ENCODE results near the gene MINK1.
"Not testable (repeated sequence)": the region's sequence is repeated elsewhere in the genome, so short reads cannot be mapped to it uniquely, and the experiment has no call there.

MINK1 gene

DNA sequence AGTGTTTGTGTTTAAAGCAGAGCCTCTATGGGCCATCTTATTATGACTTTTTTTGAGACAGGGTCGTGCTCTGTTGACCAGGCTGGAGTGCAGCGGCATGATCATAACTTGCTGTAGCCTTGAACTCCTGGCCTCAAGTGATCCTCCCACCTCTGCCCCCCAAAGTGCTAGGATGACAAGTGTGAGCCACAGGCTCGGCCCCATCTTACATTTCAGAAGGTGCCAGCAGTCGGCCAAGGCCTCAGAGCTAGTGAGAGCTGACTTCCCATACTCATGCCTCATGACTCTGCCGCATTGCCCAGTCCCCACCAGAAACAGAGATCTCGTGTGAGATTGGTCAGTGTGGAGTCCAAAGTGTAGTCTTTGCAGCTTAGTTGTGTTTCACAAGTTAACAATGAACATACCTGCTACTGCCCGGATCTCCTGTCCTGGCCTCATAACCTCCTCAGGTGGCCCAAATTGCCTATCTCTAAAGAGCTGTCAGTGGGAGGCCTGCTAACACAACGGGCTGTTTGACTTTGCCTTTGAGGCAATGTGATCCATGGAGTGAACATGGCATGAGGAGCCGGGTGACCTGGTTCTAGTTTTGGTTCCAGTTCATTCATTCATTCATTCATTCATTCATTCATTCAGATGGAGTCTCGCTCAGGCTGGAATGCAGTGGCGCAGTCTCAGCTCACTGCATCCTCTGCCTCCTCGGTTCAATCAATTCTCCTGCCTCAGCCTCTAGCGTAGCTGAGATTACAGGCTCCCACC, 13.7 kb downstream of the MINK1 start:
- no peak for DNase-seq (ENCODE audit: low read depth, low spot score)

DNA sequence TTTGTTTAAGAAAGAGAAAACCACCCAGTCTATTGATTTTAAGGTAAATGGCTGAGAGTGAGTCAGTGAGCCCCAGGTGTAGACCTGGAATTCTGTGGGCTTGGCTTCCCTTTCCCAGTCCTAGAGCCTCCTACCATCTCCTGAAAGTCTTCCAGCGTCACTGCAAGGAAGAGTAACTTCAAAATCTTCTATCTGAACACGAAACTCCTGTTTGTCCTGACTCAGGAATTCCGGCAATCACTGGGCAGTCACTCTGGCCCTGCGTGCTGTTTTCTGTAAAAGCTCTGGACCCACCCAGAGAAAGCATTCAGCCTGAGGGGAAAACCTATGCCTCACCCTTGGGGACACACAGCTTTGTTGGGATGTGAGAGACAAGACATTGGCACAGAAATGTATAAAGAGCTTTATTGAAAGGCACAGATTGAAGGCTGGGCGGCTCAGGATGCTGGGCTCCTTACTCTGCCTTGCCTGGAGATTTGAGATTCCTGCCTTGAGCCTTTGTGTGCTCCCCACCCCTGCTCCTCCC, 15.9 kb downstream of the MINK1 start:
- peak; percentile 44 for DNase-seq (ENCODE audit: low read depth, low spot score)

- DNase-seq (ENCODE audit: low read depth, low spot score), result no peak
These were observed 17.1 kb downstream of the MINK1 start for GRCh38 chr17:4850246-4850645.

DNA sequence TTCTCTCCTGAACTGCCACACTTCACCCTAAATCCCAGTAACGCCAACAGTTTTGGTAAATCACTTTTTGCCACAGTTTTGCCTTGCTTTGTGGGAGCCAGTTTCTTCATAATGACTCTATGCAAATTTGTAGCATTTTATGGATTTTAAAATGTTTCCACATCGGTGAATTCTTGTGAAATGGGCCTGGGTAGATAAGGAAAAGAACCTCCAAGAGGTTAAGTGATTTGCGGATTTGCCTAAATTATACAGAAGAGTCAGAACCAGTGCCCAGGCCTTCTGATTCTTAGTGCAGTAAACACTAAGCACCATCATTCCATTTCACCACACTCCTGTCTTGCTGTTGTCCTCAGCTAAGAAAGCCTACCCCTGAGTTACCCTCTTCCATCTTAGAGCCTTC, 17.9 kb downstream of the MINK1 start:
- no peak for DNase-seq (ENCODE audit: low read depth, low spot score)

GRCh38 chr17:4852567-4853207, 19.5 kb downstream of the MINK1 start:
- peak; percentile 56 for DNase-seq (ENCODE audit: low read depth, low spot score)

DNA sequence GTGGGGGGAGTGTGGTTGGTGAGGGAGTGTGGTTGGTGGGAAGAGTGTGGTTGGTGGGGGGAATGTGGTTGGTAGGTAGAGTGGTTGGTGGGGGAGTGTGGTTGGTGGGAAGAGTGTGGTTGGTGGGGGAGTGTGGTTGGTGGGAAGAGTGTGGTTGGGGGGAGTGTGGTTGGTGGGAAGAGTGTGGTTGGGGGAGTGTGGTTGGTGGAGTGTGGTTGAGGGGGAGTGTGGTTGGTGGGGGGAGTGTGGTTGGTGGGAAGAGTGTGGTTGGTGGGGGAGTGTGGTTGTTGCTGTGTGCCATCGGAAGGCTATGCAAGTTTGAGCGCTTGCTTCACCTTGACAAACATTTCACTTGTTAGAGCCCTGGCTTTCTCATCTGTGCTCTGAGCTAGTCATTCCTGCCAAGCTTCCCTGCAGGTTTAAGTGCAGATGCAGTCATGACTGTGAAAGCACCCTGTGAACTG, 20.1 kb downstream of the MINK1 start:
- DNase-seq (ENCODE audit: low read depth, low spot score), result no peak

DNA sequence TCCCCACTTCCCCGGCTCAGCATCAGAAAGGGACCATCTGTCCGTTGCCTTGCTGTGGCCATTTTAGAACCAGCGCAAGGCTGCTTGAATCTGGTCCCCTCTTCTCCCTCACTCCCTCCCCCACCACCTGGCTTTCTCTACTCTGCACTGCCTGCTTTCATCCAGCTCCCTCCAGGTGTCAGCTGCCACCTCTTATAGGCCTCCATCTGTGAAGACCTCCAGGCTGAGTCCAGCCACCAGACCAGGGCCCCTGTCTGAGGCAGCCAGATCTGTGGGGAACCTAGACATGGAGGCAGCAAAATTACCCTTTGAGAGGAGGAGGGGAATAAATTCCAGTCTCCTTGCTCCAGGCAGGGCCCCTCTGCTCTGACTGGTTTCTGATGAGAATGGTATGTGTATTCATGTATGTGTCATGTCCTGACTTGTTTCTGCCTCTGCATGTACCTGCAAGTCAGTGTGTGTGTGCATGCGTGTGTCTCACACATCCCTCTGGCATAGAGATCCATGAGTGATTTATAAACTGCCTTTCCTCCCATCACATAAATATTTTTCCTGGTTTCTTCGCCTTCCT, 21.1 kb downstream of the MINK1 start:
- peak; percentile 28 for DNase-seq (ENCODE audit: low read depth, low spot score)

DNA sequence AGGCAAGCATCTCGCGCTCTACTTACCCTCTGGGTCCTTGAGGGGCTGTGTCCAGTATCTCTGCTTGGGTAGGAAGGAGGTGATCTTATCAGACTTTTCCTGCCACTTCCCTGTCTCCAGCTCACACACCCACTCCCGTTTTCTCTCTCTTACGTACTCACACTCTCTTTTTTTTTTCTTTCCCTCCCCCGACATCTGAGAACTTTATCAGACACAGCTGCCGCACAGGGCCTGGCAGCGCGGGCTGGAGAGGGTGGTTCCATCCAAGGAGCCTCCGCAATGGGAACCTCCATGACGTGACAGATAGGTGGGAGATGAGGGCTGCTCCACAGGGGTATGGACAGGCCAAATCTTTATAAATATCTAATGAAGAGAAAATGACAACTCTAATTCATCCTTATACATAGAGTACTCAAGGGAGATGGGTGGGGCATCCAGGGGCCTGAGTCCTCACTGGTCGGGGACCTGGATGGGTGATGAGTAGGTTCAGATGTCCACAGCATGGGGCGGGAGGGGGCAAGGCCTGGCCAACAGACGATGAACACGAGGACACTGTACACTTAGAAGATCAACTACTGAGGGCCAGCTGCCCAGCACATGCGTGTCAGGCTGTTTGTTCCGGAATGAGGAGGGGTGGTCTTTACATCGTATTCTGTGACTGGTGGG, 23.3 kb downstream of the MINK1 start:
- DNase-seq (ENCODE audit: low read depth, low spot score), result no peak

DNA sequence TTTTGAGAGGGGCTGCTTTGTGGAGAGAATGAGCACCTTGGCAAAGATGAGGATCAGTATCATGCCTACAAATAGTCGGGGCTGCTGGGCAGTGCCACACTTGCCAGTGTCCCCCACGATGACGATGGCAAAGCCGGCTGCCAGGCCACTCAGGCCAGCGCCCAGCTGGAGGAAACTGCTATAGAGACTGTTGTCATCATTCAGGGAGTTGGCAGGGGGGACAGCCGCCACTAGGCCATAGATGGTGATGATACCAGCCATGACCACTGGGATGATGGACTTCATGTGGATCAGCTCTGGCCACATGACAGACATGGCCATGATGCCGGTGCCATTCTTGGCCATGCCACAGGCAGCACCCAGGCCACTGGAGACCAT, 23.8 kb downstream of the MINK1 start:
- no peak for DNase-seq (ENCODE audit: low read depth, low spot score)

DNA sequence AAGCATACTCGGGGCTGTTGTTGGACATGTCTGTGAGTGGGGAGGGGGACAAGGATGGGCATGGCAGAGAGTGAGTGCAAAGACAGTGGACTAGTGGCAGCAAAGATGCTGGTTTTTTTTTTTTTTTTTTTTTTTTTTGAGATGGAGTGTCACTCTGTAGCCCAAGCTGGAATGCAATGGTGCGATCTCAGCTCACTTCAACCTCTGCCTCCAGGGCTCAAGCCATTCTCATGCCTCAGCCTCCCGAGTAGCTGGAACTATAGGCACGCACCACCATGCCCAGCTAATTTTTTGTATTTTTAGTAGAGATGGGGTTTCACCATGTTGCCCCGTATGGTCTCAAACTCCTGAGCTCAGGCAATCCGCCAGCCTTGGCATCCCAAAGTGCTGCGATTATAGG, 24.2 kb downstream of the MINK1 start:
- DNase-seq (ENCODE audit: low read depth, low spot score), result not testable (repeated sequence)

- peak; percentile 21 for DNase-seq (ENCODE audit: low read depth, low spot score)
These were observed 25.1 kb downstream of the MINK1 start for GRCh38 chr17:4858068-4858881.

- peak; percentile 73 for DNase-seq (ENCODE audit: low read depth, low spot score)
These were observed 25.7 kb downstream of the MINK1 start for GRCh38 chr17:4858882-4859260.

DNA sequence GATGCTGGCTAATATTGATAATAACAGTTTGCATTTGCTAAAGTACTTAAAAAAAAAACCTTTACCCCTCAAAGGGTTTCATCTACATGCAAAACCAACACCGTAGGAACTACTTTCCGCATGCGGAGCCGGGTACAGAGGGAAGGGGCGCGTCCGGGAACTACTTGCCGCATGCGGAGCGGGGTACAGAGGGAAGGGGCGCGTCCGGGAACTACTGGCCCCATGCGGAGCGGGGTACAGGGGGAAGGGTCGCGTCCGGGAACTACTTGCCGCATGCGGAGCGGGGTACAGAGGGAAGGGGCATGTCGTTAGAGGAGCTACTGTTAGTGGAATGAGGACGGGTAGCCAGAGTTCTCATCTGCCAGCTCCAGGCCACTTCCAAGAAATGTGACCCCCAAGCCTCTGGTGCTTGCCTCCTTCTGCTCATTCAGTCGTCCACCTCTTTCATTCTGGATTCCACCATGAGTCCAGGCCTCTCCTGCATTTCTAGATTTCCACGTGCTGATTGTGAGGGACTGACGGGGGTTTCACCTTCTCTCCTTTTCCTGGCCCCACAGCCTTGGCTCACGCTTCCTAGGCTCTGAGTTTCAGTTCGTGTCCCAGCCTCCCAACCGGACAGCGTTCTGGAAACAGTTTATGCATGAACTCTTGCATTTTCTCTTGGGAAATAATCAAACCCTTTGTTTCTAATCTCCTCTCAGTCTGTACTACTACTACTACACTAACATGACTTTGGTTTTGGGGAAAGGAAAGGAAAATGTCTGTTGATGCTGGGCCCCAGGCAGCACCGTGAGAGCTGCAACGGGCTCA, 26.9 kb downstream of the MINK1 start:
- DNase-seq (ENCODE audit: low read depth, low spot score), result no peak

DNA sequence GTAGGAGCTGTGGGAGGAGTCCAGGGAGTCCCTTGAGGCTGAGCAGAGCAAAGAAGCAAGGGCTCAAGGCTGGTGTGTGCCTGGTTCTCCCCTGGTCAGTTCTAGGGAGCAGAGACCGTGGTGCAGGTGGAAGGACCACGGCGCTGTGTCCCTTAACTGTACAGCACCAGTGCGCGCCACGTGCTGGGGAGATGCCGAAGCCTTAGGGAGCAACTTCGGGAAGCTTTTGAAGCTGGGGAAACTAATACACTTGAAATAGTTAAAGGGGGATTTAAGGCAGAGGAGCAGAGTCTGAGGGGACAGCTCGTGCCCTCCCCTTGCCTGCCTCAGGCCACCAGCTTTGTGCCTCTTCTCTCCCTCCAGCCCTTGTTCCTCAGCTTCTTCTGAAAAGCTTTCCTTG, 27.5 kb downstream of the MINK1 start:
- no peak for DNase-seq (ENCODE audit: low read depth, low spot score)

- DNase-seq (ENCODE audit: low read depth, low spot score), result no peak
These were observed 27.9 kb downstream of the MINK1 start for GRCh38 chr17:4861052-4861451.

- DNase-seq (ENCODE audit: low read depth, low spot score), result no peak
These were observed 29.6 kb downstream of the MINK1 start for GRCh38 chr17:4862720-4863119.

- DNase-seq (ENCODE audit: low read depth, low spot score), result no peak
These were observed 30.2 kb downstream of the MINK1 start for GRCh38 chr17:4863321-4863720.

DNA sequence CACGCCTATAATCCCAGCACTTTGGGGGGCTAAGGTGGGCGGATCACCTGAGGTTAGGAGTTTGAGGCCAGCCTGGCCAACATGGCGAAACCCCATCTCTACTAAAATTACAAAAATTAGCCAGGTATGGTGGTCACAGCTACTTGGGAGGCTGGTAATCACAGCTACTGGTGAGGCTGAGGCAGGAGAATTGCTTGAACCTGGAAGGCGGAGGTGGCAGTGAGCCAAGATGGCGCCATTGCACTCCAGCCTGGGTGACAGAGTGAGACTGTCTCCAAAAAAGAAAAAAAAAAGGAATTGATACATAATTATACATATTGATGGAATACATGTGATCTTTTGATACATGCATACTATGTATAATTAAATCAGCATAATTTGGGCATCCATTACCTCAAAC, 34.4 kb downstream of the MINK1 start:
- not testable (repeated sequence) for DNase-seq (ENCODE audit: low read depth, low spot score)

GRCh38 chr17:4869058-4869998, 36.2 kb downstream of the MINK1 start:
- DNase-seq (ENCODE audit: low read depth, low spot score), result not testable (repeated sequence)

All from astrocyte of the hippocampus (primary cell).